Activated gamma-delta T cell treated with anti-CD3 and anti-CD28 coated beads, Interleukin-2, amount 50 U/mL, for 16 hours (primary cell): ENCODE results near the gene MGAT4C.

ENCODE experiments used
- DNase-seq: peaks from one replicate; pipeline ENCODE4 v3.0.0-alpha.2; 2020; ENCODE audit warnings: low read depth

The MGAT4C gene

DNA sequence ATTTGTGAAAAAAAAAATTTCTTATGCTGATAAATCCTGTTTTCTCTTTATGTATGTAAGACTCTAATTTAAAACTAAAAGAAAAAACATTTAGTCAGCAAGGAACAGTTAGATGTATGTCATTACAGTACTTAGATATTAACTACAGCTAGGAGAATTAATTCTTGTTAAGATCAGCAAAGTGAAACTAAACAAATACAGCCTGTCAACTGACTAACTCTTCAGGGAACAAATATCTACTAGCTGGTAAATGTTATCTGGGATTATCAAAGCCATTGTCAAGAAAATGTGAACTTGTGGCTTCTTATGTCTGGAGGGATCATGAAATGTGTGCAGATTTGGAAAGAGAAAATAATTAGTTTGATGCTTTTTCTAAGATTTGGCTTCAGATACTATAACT, 27.5 kb downstream of the MGAT4C start:
- no peak for DNase-seq

GRCh38 chr12:86226481-86226880, 29.7 kb downstream of the MGAT4C start:
- no peak for DNase-seq

DNA sequence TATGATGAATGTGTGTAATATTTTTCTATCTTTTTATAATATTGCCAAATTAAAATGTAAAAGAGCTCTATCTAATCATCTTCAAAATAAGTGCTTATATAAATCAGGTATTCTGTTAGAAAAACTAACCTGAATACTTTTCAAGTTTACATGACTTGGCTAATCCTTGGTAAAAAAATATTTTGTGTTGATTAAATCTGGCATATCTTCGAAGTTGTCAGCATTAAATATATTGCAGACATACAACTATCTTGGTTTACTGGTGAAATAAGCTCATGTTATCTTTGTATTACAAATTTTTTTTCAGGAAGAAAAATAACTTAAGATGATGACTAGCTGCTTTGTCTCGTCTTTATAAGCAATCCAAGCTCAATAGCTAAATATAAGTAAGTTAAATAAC, 39.6 kb downstream of the MGAT4C start:
- DNase-seq = no peak

GRCh38 chr12:86213012-86213411, 43.2 kb downstream of the MGAT4C start:
- DNase-seq = no peak

GRCh38 chr12:86198696-86199444, 57.3 kb downstream of the MGAT4C start:
- DNase-seq = no peak

DNA sequence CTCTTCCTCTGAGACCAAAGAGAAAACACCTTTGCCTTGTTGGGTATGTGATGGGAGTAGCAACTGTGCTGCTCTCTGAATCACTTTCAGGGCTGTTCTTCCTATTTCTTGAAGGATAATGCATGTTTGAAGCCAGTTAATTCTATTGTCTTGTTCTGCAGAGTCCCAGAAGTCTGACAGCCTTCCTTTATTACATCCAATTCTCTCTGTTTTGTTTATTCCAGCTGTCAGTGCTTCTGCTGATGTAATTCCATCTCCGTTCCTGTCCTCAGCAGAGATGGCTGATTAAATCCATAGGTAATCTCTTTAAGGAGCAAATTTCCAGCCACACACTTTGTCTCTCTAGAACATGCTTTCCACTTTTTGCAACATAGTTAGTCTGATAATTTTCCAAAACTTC, 59.7 kb downstream of the MGAT4C start:
- DNase-seq = no peak

GRCh38 chr12:86194721-86195120, 61.5 kb downstream of the MGAT4C start:
- DNase-seq = no peak

DNA sequence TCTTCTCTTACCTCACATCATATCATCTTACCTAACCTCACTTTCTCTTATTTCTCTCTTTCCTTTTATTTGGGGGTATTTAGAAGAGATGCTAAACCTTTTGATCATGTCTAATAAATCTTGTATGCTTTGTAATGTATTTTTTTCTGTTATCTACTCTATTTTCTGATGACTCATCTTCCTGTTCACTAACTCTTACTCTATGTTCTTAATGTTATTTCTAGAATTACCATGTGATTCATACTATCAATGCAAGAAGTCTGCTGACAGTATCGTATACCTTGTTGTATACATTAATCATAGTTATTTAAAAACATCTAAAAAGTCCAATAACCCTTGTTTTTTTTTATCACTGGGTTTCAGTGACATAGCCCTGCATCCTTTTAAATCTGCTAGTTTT, 62.3 kb downstream of the MGAT4C start:
- no peak for DNase-seq

- DNase-seq = no peak
These were observed 68.0 kb downstream of the MGAT4C start for GRCh38 chr12:86188226-86188625.

GRCh38 chr12:86186449-86186848, 69.7 kb downstream of the MGAT4C start:
- no peak for DNase-seq

- no peak for DNase-seq
These were observed 76.3 kb downstream of the MGAT4C start for GRCh38 chr12:86179855-86180254.

DNA sequence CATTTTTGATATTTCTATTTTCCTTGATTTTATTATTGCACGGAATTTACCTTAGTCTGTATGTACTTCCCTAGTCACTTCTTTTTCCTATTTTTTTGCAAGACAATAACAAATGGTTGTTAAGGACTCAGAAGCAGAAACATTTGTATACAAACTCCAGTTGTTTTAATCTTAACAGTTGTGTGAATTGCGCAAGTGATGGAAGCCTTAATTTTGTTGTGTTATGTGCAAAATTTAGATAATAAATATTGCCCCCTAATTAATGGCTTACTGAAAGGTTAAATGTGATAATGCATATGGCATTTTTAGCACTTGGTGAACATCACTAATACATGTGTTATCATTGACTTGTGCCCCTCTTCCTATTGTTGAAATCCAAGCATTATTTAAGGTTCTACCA, 82.0 kb downstream of the MGAT4C start:
- DNase-seq = no peak

DNA sequence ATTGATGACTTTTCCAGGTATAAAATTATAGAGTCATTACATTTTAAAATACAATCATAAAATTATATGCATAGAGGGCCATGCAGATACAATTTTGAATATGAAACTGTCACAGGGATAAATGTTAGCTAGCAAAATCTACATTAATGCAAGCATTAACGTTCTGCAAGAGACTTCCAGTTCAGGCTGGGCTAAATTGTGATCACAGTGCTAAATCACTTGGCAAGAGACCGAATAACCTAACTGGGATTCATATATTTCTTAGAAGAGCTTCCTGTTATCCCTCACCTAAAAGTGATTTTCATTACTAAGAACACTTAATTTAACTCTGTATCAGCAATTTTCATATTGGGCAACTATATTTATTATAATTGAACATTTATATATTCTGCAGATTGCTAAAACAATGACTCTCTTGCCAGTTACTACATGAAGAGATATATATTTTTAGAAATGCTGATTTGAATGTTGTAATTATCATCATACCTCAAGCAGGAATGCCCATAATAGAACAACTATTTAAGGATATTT, 83.2 kb downstream of the MGAT4C start:
- no peak for DNase-seq

GRCh38 chr12:86170051-86170450, 86.1 kb downstream of the MGAT4C start:
- no peak for DNase-seq

GRCh38 chr12:86158956-86159355, 97.2 kb downstream of the MGAT4C start:
- DNase-seq = no peak

- DNase-seq = no peak
These were observed 101.6 kb downstream of the MGAT4C start for GRCh38 chr12:86154620-86155019.

- DNase-seq = no peak
These were observed 107.6 kb downstream of the MGAT4C start for GRCh38 chr12:86148612-86149011.

DNA sequence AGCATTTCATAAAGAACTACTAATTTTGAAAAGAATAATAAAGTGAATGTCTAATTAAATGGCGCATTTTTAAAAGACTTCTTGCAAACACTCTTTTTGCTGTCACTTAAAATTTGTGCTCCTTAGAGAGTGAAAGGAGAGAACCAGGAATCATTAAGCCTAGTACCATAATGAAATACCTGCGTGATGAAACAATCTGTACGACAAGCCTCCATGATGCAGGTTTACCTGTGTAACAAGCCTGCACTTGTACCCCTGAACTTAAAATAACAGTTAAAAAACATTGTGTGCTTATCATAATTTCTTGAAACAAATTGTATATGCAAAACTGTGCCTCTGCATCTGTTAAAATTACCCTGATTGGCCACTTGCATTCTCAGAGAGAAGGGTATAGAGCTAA, 108.1 kb downstream of the MGAT4C start:
- DNase-seq = no peak

DNA sequence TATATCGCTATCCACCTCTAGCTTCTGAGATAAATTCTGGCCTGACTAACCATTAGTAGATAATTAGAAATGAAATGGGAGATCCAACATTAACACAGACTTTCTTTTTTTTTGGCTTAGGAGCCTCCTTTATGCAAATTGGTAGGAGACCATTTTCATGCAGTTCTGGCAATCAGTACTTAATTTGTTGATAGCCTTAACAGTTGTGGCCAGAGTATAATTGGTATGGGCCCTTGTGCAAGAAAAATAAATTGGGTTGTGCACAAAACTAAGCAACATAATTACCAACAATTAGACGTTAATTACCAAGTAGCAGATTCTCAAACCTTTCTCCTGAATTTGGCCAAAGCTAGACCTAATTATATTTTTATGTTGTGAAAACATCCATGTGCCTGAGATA, 111.0 kb downstream of the MGAT4C start:
- DNase-seq = no peak

DNA sequence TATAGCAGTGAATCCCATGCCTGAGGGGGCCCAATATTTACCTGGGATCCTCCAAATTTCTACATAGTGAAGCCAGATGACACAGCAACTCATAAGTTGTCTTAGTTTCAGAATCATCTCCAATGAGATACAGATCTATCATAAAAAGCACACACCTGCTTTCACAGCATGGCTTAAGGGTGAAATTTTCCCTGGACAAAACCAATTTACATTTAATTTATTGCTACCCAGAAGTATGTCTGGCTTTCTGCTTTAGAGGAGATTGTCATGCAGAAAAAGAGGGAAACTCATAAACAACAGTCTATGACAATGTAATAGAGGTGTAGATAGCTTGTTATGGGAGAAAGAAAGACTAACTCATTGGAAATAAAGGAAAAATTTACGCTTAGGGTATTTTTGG, 113.0 kb downstream of the MGAT4C start:
- DNase-seq = no peak

- DNase-seq = no peak
These were observed 116.5 kb downstream of the MGAT4C start for GRCh38 chr12:86139671-86140070.

DNA sequence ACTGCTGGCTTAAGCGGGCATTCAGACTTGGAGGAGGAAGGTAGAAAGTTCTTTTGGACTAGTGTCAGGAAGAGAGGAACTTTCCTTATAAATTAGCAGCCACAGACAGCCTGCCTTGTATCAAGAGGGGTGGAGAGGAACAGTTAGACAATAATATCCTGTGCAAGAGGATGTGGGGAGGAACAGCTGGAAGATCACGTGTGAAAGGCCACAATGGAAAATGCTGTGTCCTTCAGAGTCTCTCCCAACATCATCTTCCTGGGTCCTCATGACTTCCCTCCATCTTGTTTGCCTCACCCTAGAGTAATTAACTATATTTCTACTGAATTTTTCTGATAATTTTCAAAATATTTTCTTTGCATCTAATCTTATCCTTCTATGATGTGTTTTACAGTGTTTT, 117.4 kb downstream of the MGAT4C start:
- no peak for DNase-seq

DNA sequence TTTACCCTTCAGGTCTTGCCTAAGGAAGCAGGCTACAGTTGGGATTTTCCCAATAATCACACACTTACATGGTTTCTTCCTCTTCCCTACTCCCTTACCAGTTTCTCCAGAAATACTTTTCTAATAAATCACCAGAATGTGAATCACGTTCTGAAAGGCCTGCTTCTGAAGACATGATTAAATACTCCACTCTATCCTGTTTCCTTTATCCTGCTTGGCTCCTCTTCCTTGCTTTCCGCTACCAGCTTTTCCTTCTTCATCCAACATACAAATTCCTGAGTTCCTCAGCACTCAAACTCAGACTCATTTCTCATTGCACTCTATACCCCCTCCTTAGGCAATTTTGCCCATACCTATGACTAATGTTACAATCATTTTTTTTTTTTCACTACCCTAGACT, 118.3 kb downstream of the MGAT4C start:
- no peak for DNase-seq

- no peak for DNase-seq
These were observed 121.6 kb downstream of the MGAT4C start for GRCh38 chr12:86134561-86134960.
